DOHH2 (cell line): ENCODE measurements around the gene ZNF341.

Source experiments
- H3F3A ChIP-seq: fragments of 200-600 bp; sonication (generic), shearing (Covaris generic); 2 replicates; pipeline ENCODE4 v1.6.0; 2016; ENCODE audit warnings: antibody characterized with exemption, mild to moderate bottlenecking; ENCODE audit not compliant: control insufficient read depth, insufficient read depth
- H3K27ac ChIP-seq: fragments of 200-600 bp; sonication (generic); 2 replicates; pipeline ENCODE4 v1.5.1; 2014; ENCODE audit warnings: low read depth, mild to moderate bottlenecking, low read length, moderate library complexity
- H3K27me3 ChIP-seq: fragments of 200-600 bp; sonication (generic); 2 replicates; pipeline ENCODE4 v1.6.1; 2014; ENCODE audit warnings: mild to moderate bottlenecking, low read length, mixed read lengths; ENCODE audit not compliant: control insufficient read depth
- H3K36me3 ChIP-seq: fragments of 200-600 bp; sonication (generic); 2 replicates; pipeline ENCODE4 v1.6.1; 2014; ENCODE audit warnings: mild to moderate bottlenecking, low read length, moderate library complexity, mixed read lengths; ENCODE audit not compliant: control insufficient read depth
- H3K4me1 ChIP-seq: fragments of 200-600 bp; sonication (generic); 2 replicates; pipeline ENCODE4 v1.6.1; 2014; ENCODE audit warnings: mild to moderate bottlenecking, low read length, mixed read lengths; ENCODE audit not compliant: control insufficient read depth
- H3K4me2 ChIP-seq: fragments of 200-600 bp; sonication (generic); 2 replicates; pipeline ENCODE4 v1.6.0; 2014; ENCODE audit warnings: mild to moderate bottlenecking, low read length, moderate library complexity
- H3K4me3 ChIP-seq: fragments of 200-600 bp; sonication (generic); 2 replicates; pipeline ENCODE4 v1.5.1; 2014; ENCODE audit warnings: mild to moderate bottlenecking, low read length, mixed read lengths
- H3K79me2 ChIP-seq: fragments of 200-600 bp; sonication (generic); 2 replicates; pipeline ENCODE4 v1.6.1; 2014; ENCODE audit warnings: mild to moderate bottlenecking, low read length, mixed read lengths; ENCODE audit not compliant: control insufficient read depth
- H3K9me2 ChIP-seq: fragments of 200-600 bp; sonication (generic); replicated peaks from 2 replicates; pipeline ENCODE4 v1.6.1; 2014; ENCODE audit warnings: mild to moderate bottlenecking, low read length, mixed read lengths; ENCODE audit not compliant: control insufficient read depth
- H3K9me3 ChIP-seq: fragments of 200-600 bp; sonication (generic); 2 replicates; pipeline ENCODE4 v1.6.1; 2014; ENCODE audit warnings: antibody characterized with exemption, low read length, mixed read lengths; ENCODE audit not compliant: control insufficient read depth, insufficient read depth
- H4K20me1 ChIP-seq: fragments of 200-600 bp; sonication (generic); 2 replicates; pipeline ENCODE4 v1.6.0; 2014; ENCODE audit warnings: low read depth, mild to moderate bottlenecking, antibody characterized with exemption, low read length, moderate library complexity; ENCODE audit not compliant: control insufficient read depth, insufficient read depth
- EZH2phosphoT487 ChIP-seq: fragments of 200-600 bp; sonication (generic); IDR thresholded peaks from 2 replicates; pipeline ENCODE4 v1.6.1; 2017; ENCODE audit warnings: borderline replicate concordance, mild to moderate bottlenecking, antibody characterized with exemption, low read length, moderate library complexity, mixed read lengths
- TF ChIP-seq, protein P1 (sequence below): fragments of 200-600 bp; sonication (generic); IDR thresholded peaks from one replicate; pipeline ENCODE4 v1.5.1; 2014; ENCODE audit warnings: antibody characterized with exemption, mild to moderate bottlenecking, low read depth, low read length; ENCODE audit not compliant: poor library complexity, severe bottlenecking

Gene ZNF341

GRCh38 chr20:33814238-33814712 is 82.5 kb downstream of the ZNF341 start:
- H3K9me3 ChIP-seq: no peaks in the 10 kb centered on the region
- H3K27me3 ChIP-seq: no peaks in the 10 kb centered on the region
- peaks cover 9% of the 10 kb centered on the region; the same call in 1 of the 2 replicates for H4K20me1 ChIP-seq
- no peak for TF ChIP-seq EZH2phosphoT487
- TF ChIP-seq, protein P1, sequence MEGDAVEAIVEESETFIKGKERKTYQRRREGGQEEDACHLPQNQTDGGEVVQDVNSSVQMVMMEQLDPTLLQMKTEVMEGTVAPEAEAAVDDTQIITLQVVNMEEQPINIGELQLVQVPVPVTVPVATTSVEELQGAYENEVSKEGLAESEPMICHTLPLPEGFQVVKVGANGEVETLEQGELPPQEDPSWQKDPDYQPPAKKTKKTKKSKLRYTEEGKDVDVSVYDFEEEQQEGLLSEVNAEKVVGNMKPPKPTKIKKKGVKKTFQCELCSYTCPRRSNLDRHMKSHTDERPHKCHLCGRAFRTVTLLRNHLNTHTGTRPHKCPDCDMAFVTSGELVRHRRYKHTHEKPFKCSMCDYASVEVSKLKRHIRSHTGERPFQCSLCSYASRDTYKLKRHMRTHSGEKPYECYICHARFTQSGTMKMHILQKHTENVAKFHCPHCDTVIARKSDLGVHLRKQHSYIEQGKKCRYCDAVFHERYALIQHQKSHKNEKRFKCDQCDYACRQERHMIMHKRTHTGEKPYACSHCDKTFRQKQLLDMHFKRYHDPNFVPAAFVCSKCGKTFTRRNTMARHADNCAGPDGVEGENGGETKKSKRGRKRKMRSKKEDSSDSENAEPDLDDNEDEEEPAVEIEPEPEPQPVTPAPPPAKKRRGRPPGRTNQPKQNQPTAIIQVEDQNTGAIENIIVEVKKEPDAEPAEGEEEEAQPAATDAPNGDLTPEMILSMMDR: no peak
- H3F3A ChIP-seq: no peaks in the 10 kb centered on the region
- H3K79me2 ChIP-seq: peaks cover 81% of the 10 kb centered on the region
- peaks cover 21% of the 10 kb centered on the region for H3K36me3 ChIP-seq
- no peak overlapping the region for H3K4me2 ChIP-seq
- H3K9me2 ChIP-seq: no peaks in the 10 kb centered on the region
- H3K4me3 ChIP-seq: no peak overlapping the region
- peaks cover 41% of the 10 kb centered on the region for H3K4me1 ChIP-seq
- H3K27ac ChIP-seq: no peak overlapping the region

- Histone ChIP-seq H3K27ac (no peak overlapping the region), H3K4me3 (no peak overlapping the region), H3K9me3 (no peaks in the 10 kb centered on the region), H3K36me3 (peaks cover 24% of the 10 kb centered on the region), H3K79me2 (peaks cover 95% of the 10 kb centered on the region), H3K27me3 (no peaks in the 10 kb centered on the region), H3K4me2 (no peak overlapping the region), H3F3A (no peaks in the 10 kb centered on the region; the same call in 1 of the 2 replicates), H4K20me1 (peaks cover 9% of the 10 kb centered on the region), H3K9me2 (no peaks in the 10 kb centered on the region), H3K4me1 (peaks cover 50% of the 10 kb centered on the region)
- TF ChIP-seq EZH2phosphoT487: no peak
- TF ChIP-seq, protein P1: no peak
These were observed 83.9 kb downstream of the ZNF341 start for GRCh38 chr20:33815671-33816070.

- Histone ChIP-seq H3K79me2 (peaks cover 100% of the 10 kb centered on the region), H3K27me3 (no peaks in the 10 kb centered on the region), H3K4me1 (peaks cover 48% of the 10 kb centered on the region), H4K20me1 (peaks cover 9% of the 10 kb centered on the region), H3F3A (no peaks in the 10 kb centered on the region; the same call in 1 of the 2 replicates), H3K9me2 (no peaks in the 10 kb centered on the region), H3K36me3 (peaks cover 24% of the 10 kb centered on the region), H3K27ac (no peak overlapping the region), H3K9me3 (no peaks in the 10 kb centered on the region), H3K4me3 (no peak overlapping the region), H3K4me2 (no peak overlapping the region)
- no peak for TF ChIP-seq EZH2phosphoT487
- TF ChIP-seq, protein P1: no peak
These were observed 84.4 kb downstream of the ZNF341 start for GRCh38 chr20:33816191-33816590.
